H1 (cell line): Measurements from ENCODE around the gene RAPGEF5. TPM values are rescaled to one million over a fixed set of nuclear protein-coding genes. Genes with fewer than 3 reads are reported as not detected.

Experiments used
- CTCF ChIA-PET: fragments of 300-600 bp; sonication (Branson Sonifier 250); formaldehyde crosslinking; loops from one replicate; lab custom pipeline; 2021; ENCODE audit not compliant: partially characterized antibody; lab: Charles Lee
- POLR2A ChIA-PET: fragments of 300-600 bp; sonication (Branson Sonifier 250); formaldehyde crosslinking; loops from one replicate; lab custom pipeline; 2021; ENCODE audit warnings: inconsistent platforms; ENCODE audit not compliant: partially characterized antibody; lab: Charles Lee
- DNase-seq, 2 experiments: peaks; one replicate each; pipeline versions ENCODE4 v3.0.0 to v3.0.0-alpha.2; 2010 to 2022; ENCODE audit warnings: low spot score in 2 of 2, low read depth in 1 of 2, mixed read lengths in 1 of 2
- FAIRE-seq: peaks from 2 replicates; lab custom pipeline; 2011; peaks lifted over from hg19 to GRCh38; lab: Jason Lieb, UNC
- H2AFZ ChIP-seq: 2 replicates; pipeline ENCODE4 v1.8.1; 2012; ENCODE audit warnings: low read length, inconsistent platforms
- H2AK5ac ChIP-seq: 2 replicates; pipeline ENCODE4 v1.6.1; 2013; ENCODE audit warnings: low read depth, low read length
- H2BK120ac ChIP-seq: replicated peaks from 2 replicates; pipeline ENCODE3; 2013; ENCODE audit warnings: low read depth, low read length, inconsistent platforms
- H2BK12ac ChIP-seq: 2 replicates; pipeline ENCODE4 v1.6.1; 2013; ENCODE audit warnings: low read depth, low read length
- H2BK15ac ChIP-seq: 2 replicates; pipeline ENCODE4 v1.6.1; 2013; ENCODE audit warnings: low read length
- H2BK20ac ChIP-seq: 2 replicates; pipeline ENCODE4 v1.6.1; 2013; ENCODE audit warnings: low read length
- H2BK5ac ChIP-seq: 2 replicates; pipeline ENCODE4 v1.6.1; 2013; ENCODE audit warnings: low read depth, low read length
- H3K14ac ChIP-seq: 2 replicates; pipeline ENCODE4 v1.6.1; 2013; ENCODE audit warnings: inconsistent platforms; ENCODE audit not compliant: insufficient read length
- H3K18ac ChIP-seq: 2 replicates; pipeline ENCODE4 v1.6.1; 2013; ENCODE audit warnings: low read length; ENCODE audit errors: extremely low read depth
- H3K23ac ChIP-seq: 2 replicates; pipeline ENCODE4 v1.6.1; 2013; ENCODE audit warnings: inconsistent platforms; ENCODE audit not compliant: insufficient read length
- H3K23me2 ChIP-seq: 2 replicates; pipeline ENCODE4 v1.6.1; 2013; ENCODE audit warnings: low read depth, low read length
- H3K27ac ChIP-seq: 2 replicates; pipeline ENCODE4 v1.6.1; 2011; ENCODE audit warnings: low read depth, low read length, inconsistent platforms
- H3K27me3 ChIP-seq, 4 experiments: replicated peaks in 1 of 4; 1 replicate in 1 of 4; 2 replicates in 3 of 4; pipeline versions ENCODE4 v1.6.1 to v1.8.1; 2011 to 2013; ENCODE audit warnings: low read length in 3 of 4, mild to moderate bottlenecking in 3 of 4, inconsistent platforms in 2 of 4, mixed read lengths in 2 of 4, moderate library complexity in 1 of 4; ENCODE audit not compliant: control insufficient read depth in 3 of 4, insufficient read depth in 3 of 4; ENCODE audit errors: extremely low read depth in 1 of 4
- H3K36me3 ChIP-seq, 4 experiments: 2 replicates each; pipeline versions ENCODE4 v1.6.1 to v1.8.1; 2011 to 2013; ENCODE audit warnings: mild to moderate bottlenecking in 4 of 4, low read length in 3 of 4, moderate library complexity in 2 of 4, control low read depth in 1 of 4, inconsistent platforms in 1 of 4; ENCODE audit not compliant: insufficient read depth in 4 of 4, control insufficient read depth in 2 of 4
- H3K4ac ChIP-seq: replicated peaks from 2 replicates; pipeline ENCODE3; 2013; ENCODE audit warnings: low read length, low read depth, mixed read lengths, inconsistent platforms; ENCODE audit not compliant: insufficient read length
- H3K4me1 ChIP-seq, 4 experiments: replicated peaks in 1 of 4; 1 replicate in 1 of 4; 2 replicates in 3 of 4; pipeline versions ENCODE4 v1.6.1 to v1.8.1; 2011 to 2013; ENCODE audit warnings: low read length in 3 of 4, inconsistent platforms in 2 of 4, mixed read lengths in 1 of 4; ENCODE audit not compliant: insufficient read depth in 4 of 4, control insufficient read depth in 3 of 4
- H3K4me2 ChIP-seq, 2 experiments: 2 replicates each; pipeline versions ENCODE4 v1.6.1 to v1.8.1; 2011 to 2013; ENCODE audit warnings: low read depth in 2 of 2, low read length in 2 of 2, control low read depth in 1 of 2, inconsistent platforms in 1 of 2, mild to moderate bottlenecking in 1 of 2; ENCODE audit not compliant: insufficient read depth in 1 of 2
- H3K4me3 ChIP-seq, 4 experiments: fragments of 200-600, 300-600 bp in 1 of 4; sonication (generic), shearing (Covaris generic), sonication (Bioruptor Twin) in 1 of 4; 2 replicates each; pipeline versions ENCODE4 v1.5.1 to v1.8.1; 2011 to 2016; ENCODE audit warnings: low read length in 4 of 4, low read depth in 3 of 4, control low read depth in 2 of 4, inconsistent platforms in 2 of 4, mild to moderate bottlenecking in 2 of 4, mixed read lengths in 1 of 4, moderate library complexity in 1 of 4; ENCODE audit not compliant: insufficient read depth in 2 of 4; ENCODE audit errors: extremely low read depth in 1 of 4
- H3K56ac ChIP-seq: replicated peaks from 2 replicates; pipeline ENCODE3; 2013; ENCODE audit warnings: low read depth, mild to moderate bottlenecking, mixed read lengths, low read length, inconsistent platforms; ENCODE audit not compliant: insufficient read length
- H3K79me1 ChIP-seq: 2 replicates; pipeline ENCODE4 v1.6.1; 2013; ENCODE audit warnings: low read depth, low read length, control low read depth
- H3K79me2 ChIP-seq, 2 experiments: 2 replicates each; pipeline versions ENCODE4 v1.6.1 to v1.8.1; 2012 to 2013; ENCODE audit warnings: low read length in 2 of 2, mild to moderate bottlenecking in 2 of 2, inconsistent platforms in 1 of 2; ENCODE audit not compliant: insufficient read depth in 2 of 2, control insufficient read depth in 1 of 2
- H3K9ac ChIP-seq, 4 experiments: replicated peaks in 1 of 4; 1 replicate in 1 of 4; 2 replicates in 3 of 4; pipeline versions ENCODE4 v1.6.1 to v1.8.1; 2011 to 2013; ENCODE audit warnings: low read depth in 3 of 4, low read length in 3 of 4, control low read depth in 2 of 4, mild to moderate bottlenecking in 2 of 4, moderate library complexity in 2 of 4, inconsistent platforms in 1 of 4; ENCODE audit errors: extremely low read depth in 1 of 4
- H3K9me3 ChIP-seq, 2 experiments: 2 replicates each; pipeline versions ENCODE4 v1.6.1 to v1.8.1; 2012 to 2013; ENCODE audit warnings: mild to moderate bottlenecking in 2 of 2, moderate library complexity in 2 of 2, control low read depth in 1 of 2, inconsistent platforms in 1 of 2, low read depth in 1 of 2, low read length in 1 of 2, mixed read lengths in 1 of 2; ENCODE audit not compliant: insufficient read depth in 2 of 2
- H4K20me1 ChIP-seq, 2 experiments: replicated peaks in 1 of 2; 2 replicates each; pipeline versions ENCODE3 to v1.8.1; 2011 to 2013; ENCODE audit warnings: inconsistent platforms in 2 of 2, low read length in 2 of 2, mild to moderate bottlenecking in 1 of 2; ENCODE audit not compliant: insufficient read depth in 2 of 2, control insufficient read depth in 1 of 2
- H4K5ac ChIP-seq: 2 replicates; pipeline ENCODE4 v1.6.1; 2013; ENCODE audit warnings: low read length, low read depth, mixed read lengths, inconsistent platforms; ENCODE audit not compliant: insufficient read length
- H4K8ac ChIP-seq: 2 replicates; pipeline ENCODE4 v1.8.0; 2013; ENCODE audit warnings: mild to moderate bottlenecking, moderate library complexity, low read length, inconsistent platforms; ENCODE audit not compliant: insufficient read depth; ENCODE audit errors: extremely low read depth
- H4K91ac ChIP-seq: replicated peaks from 2 replicates; pipeline ENCODE3; 2013; ENCODE audit warnings: low read length, mixed read lengths, inconsistent platforms; ENCODE audit not compliant: insufficient read length
- GTF2F1 ChIP-seq: IDR thresholded peaks from 2 replicates; pipeline ENCODE4 v1.6.1; 2012; ENCODE audit warnings: low read depth, low read length, improper control_type of control experiment, borderline replicate concordance
- TBP ChIP-seq: IDR thresholded peaks from 2 replicates; pipeline ENCODE4 v1.6.1; 2011; ENCODE audit warnings: low read depth, low read length, improper control_type of control experiment
- WGBS, 2 experiments: shearing (Covaris generic) in 1 of 2; methylation state at CpG; one replicate each; pipeline versions ENCODE4 v1.1.6 to v1.1.7; 2013 to 2015; ENCODE audit warnings: low lambda C conversion rate in 2 of 2, mixed read lengths in 2 of 2, inconsistent platforms in 1 of 2, low coverage in 1 of 2, missing lambda C conversion rate in 1 of 2; ENCODE audit not compliant: insufficient replicate concordance in 2 of 2, insufficient coverage in 1 of 2, insufficient read length in 1 of 2; ENCODE audit errors: extremely low coverage in 1 of 2, missing lambda C conversion rate in 1 of 2; 5-methylcytosine and 5-hydroxymethylcytosine counted together
- polyA plus RNA-seq, 7 experiments: library from polyadenylated mRNA; depleted of rRNA in 3 of 7; stranded (reverse) in 5 of 7; unstranded in 2 of 7; fragments of >200 nt in 5 of 7; fragments of 200-250 nt in 2 of 7; gene quantifications; 1 replicate in 5 of 7; 2 replicates in 1 of 7; 4 replicates in 1 of 7; pipeline versions ENCODE4 v1.2.1 to v1.2.3, GENCODE V29; 2011 to 2013; ENCODE audit warnings: missing spikeins in 2 of 7, mixed read lengths in 2 of 7
- total RNA-seq: library from RNA; stranded (reverse); fragmentation: NEBNext Ultra II Directional; extraction: Animal tissue kit (Norgen Biotek cat#: 25700); gene quantifications from 2 replicates; pipeline ENCODE4 v1.2.1, GENCODE V29; 2021

RAPGEF5 gene
- total and polyA plus RNA-seq, 2 of the 8 experiments (the other 6 are each of a cell fraction or from before 2014, with no cell fraction given): 4.4 to 22.9 TPM

DNA sequence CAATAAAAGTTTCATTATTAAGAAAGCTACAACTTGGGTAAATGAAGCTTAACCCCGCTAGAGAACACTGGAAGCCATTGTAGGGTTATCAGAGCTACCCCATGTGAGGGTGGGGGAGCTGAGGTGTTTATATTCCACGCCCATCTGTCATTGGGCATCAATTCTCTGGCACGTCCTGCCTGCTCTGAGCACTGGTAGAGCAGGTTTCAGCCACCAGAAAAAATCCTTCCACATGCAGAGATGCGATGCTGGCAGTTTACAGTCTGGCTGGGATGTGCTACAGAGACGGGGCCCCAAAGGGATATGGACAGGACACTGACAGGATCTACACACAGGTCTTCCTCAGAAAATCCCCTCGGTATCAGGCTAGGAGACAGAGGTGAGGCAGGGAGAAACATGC, 15.9 kb upstream of the RAPGEF5 start:
- no peak overlapping the region for H4K5ac ChIP-seq
- no peak overlapping the region for H2BK15ac ChIP-seq
- 0 out of 2 replicates have a peak overlapping the region, but pooled peaks have one; percentile 60 for H2AFZ ChIP-seq
- H3K9me3 ChIP-seq: no peaks in the 10 kb centered on the region
- no peak overlapping the region for H4K91ac ChIP-seq
- H3K36me3 ChIP-seq: no peaks in the 10 kb centered on the region
- WGBS, 2 experiments: 89% methylated on average over 6 of the region's 6 CpGs; no CpG with 5 or more reads in 1 of the 2 experiments
- ChIA-PET CTCF (interaction anchor here (1.0 to 1.6 kb wide), 3 partner anchors 12 to 263 kb away, joined by 3 to 4 read pairs (median 4); no protein-coding TSS in a partner anchor), POLR2A (no interaction called here)
- no peak overlapping the region for H3K4me2 ChIP-seq
- H2BK20ac ChIP-seq: no peak overlapping the region
- H3K14ac ChIP-seq: no peak overlapping the region
- H4K20me1 ChIP-seq: no peaks in the 10 kb centered on the region
- no peaks in the 10 kb centered on the region for H3K79me1 ChIP-seq
- H3K27me3 ChIP-seq: no peaks in the 10 kb centered on the region
- no peak overlapping the region for H3K4me3 ChIP-seq
- no peak overlapping the region for H3K23ac ChIP-seq
- H4K8ac ChIP-seq: no peak overlapping the region
- DNase-seq (no peak), FAIRE-seq (no peak)
- no peaks in the 10 kb centered on the region for H3K23me2 ChIP-seq
- H2BK120ac ChIP-seq: no peak overlapping the region
- H3K4ac ChIP-seq: no peak overlapping the region
- no peak overlapping the region for H3K18ac ChIP-seq
- H3K79me2 ChIP-seq: no peaks in the 10 kb centered on the region
- no peak overlapping the region for H2BK5ac ChIP-seq
- TF ChIP-seq GTF2F1 (no peak), TBP (no peak)
- H3K9ac ChIP-seq: no peak overlapping the region
- H3K27ac ChIP-seq: no peak overlapping the region
- no peak overlapping the region for H2AK5ac ChIP-seq
- H2BK12ac ChIP-seq: no peak overlapping the region
- no peaks in the 10 kb centered on the region for H3K4me1 ChIP-seq
- H3K56ac ChIP-seq: no peak overlapping the region
